SK-MEL-5 (cell line): ENCODE data around the gene KLHL18. TPM values are rescaled to one million over a fixed set of nuclear protein-coding genes. Genes with fewer than 3 reads are reported as not detected.

Experiments
- small RNA-seq, 2 experiments: library from RNA; depleted of rRNA; stranded (forward); fragments of <200 nt; gene quantifications; one replicate each; pipeline ENCODE3, GENCODE V24; 2014
- total RNA-seq: library from RNA; depleted of rRNA; stranded (reverse); fragments of >200 nt; shearing (Covaris generic); gene quantifications from 2 replicates; pipeline ENCODE4 v1.2.3, GENCODE V29; 2014; rRNA removed

Gene KLHL18
- total RNA-seq, 1 experiment from 2014 or later: 14.9 TPM

Small RNA genes lying within 50 kb of the gene (small RNA-seq; reads per million reads assigned to genes)
- 0.10 to 0.35 reads per million in 2 experiments for gene SNORD13P3

Other genes starting within 250 kb of the KLHL18 start
- gene SETD2, start 118.8 kb upstream of the KLHL18 start, total RNA-seq: 17.1 and 17.5 TPM in 2 replicates
- gene KIF9, start 145 bp upstream of the KLHL18 start, total RNA-seq: 8.0 and 14.3 TPM in 2 replicates
- 9.9 and 13.0 TPM in 2 replicates for gene PTPN23, start 98.1 kb downstream of the KLHL18 start, total RNA-seq
- 58.9 and 60.7 TPM in 2 replicates for gene SCAP, start 193.0 kb downstream of the KLHL18 start, total RNA-seq
- 39.4 and 44.6 TPM in 2 replicates for gene ELP6, start 230.8 kb downstream of the KLHL18 start, total RNA-seq